Hepatocyte (in vitro differentiated cells): Measurements from ENCODE around the gene AUH. TPM values are rescaled to one million over a fixed set of nuclear protein-coding genes. Genes with fewer than 3 reads are reported as not detected.

Experiments used
- DNase-seq: peaks from one replicate; pipeline ENCODE4 v3.0.0-alpha.2; 2016; ENCODE audit warnings: low spot score
- H2AFZ ChIP-seq: fragments of 200-600 bp; sonication (generic); 2 replicates; pipeline ENCODE4 v1.6.0; 2016; ENCODE audit warnings: antibody characterized with exemption, mild to moderate bottlenecking
- H3K27ac ChIP-seq: fragments of 200-600 bp; sonication (generic); 2 replicates; pipeline ENCODE4 v1.5.1; 2016; ENCODE audit warnings: mild to moderate bottlenecking
- H3K27me3 ChIP-seq: fragments of 200-600 bp; sonication (generic); 2 replicates; pipeline ENCODE4 v1.6.1; 2016
- H3K36me3 ChIP-seq: fragments of 200-600 bp; sonication (generic); replicated peaks from 2 replicates; pipeline ENCODE4 v1.5.1; 2016; ENCODE audit warnings: low read depth; ENCODE audit not compliant: insufficient read depth
- H3K4me1 ChIP-seq: fragments of 200-600 bp; sonication (generic); 2 replicates; pipeline ENCODE4 v1.5.1; 2016; ENCODE audit warnings: mild to moderate bottlenecking, moderate library complexity; ENCODE audit not compliant: insufficient read depth
- H3K4me2 ChIP-seq: fragments of 200-600 bp; sonication (generic); 2 replicates; pipeline ENCODE4 v1.6.0; 2016
- H3K4me3 ChIP-seq: fragments of 200-600 bp; sonication (generic); 2 replicates; pipeline ENCODE4 v1.5.1; 2016; ENCODE audit warnings: mild to moderate bottlenecking
- H3K79me2 ChIP-seq: fragments of 200-600 bp; sonication (generic); 2 replicates; pipeline ENCODE4 v1.6.0; 2017; ENCODE audit warnings: mild to moderate bottlenecking
- H3K9me2 ChIP-seq: fragments of 200-600 bp; sonication (generic); replicated peaks from 2 replicates; pipeline ENCODE4 v1.6.0; 2017; ENCODE audit warnings: mild to moderate bottlenecking; ENCODE audit not compliant: insufficient read depth
- H3K9me3 ChIP-seq: fragments of 200-600 bp; sonication (generic); 2 replicates; pipeline ENCODE4 v1.5.1; 2016; ENCODE audit warnings: low read depth, mild to moderate bottlenecking
- H4K20me1 ChIP-seq: fragments of 200-600 bp; sonication (generic); 2 replicates; pipeline ENCODE4 v1.6.0; 2016; ENCODE audit warnings: mild to moderate bottlenecking; ENCODE audit not compliant: insufficient read depth, poor library complexity, severe bottlenecking
- CTCF ChIP-seq: fragments of 200-600 bp; sonication (generic); IDR thresholded peaks from 2 replicates; pipeline ENCODE4 v1.5.1; 2016; ENCODE audit warnings: antibody characterized with exemption, mild to moderate bottlenecking; ENCODE audit not compliant: poor library complexity
- EZH2 ChIP-seq: fragments of 200-600 bp; sonication (generic); IDR thresholded peaks from 2 replicates; pipeline ENCODE4 v1.6.1; 2016; ENCODE audit warnings: antibody characterized with exemption, mild to moderate bottlenecking, borderline replicate concordance
- EZH2phosphoT487 ChIP-seq: fragments of 200-600 bp; sonication (generic); IDR thresholded peaks from one replicate; pipeline ENCODE4 v1.6.1; 2018; ENCODE audit warnings: antibody characterized with exemption, mild to moderate bottlenecking, low read depth, moderate library complexity; ENCODE audit not compliant: unreplicated experiment, severe bottlenecking
- WGBS: methylation state at CpG from one replicate; pipeline ENCODE4 v1.1.6; 2016; ENCODE audit warnings: low lambda C conversion rate; ENCODE audit errors: missing lambda C conversion rate; 5-methylcytosine and 5-hydroxymethylcytosine counted together
- polyA plus RNA-seq: library from polyadenylated mRNA; unstranded; fragments of >200 nt; fragmentation: Nextera tagmentation; extraction: Ambion mirVana; gene quantifications from 2 replicates; pipeline ENCODE4 v1.2.1, GENCODE V29; 2016
- total RNA-seq: library from RNA; depleted of rRNA; stranded (reverse); fragments of >200 nt; gene quantifications from 2 replicates; pipeline ENCODE4 v1.2.3, GENCODE V29; 2014

The AUH gene
- total and polyA plus RNA-seq, 2 experiments from 2014 or later = 19.5 to 25.0 TPM

GRCh38 chr9:91212596-91213243, 149.0 kb downstream of the AUH start:
- H3K36me3 ChIP-seq = no peaks in the 10 kb centered on the region
- H3K9me3 ChIP-seq = no peaks in the 10 kb centered on the region
- H3K4me2 ChIP-seq = peak overlapping the region; percentile 34
- no peak for DNase-seq
- 87% methylated on average over 10 of the region's 10 CpGs for WGBS
- H3K4me3 ChIP-seq = no peak overlapping the region
- H3K79me2 ChIP-seq = no peaks in the 10 kb centered on the region
- no peak overlapping the region for H3K27ac ChIP-seq
- H4K20me1 ChIP-seq = no peaks in the 10 kb centered on the region
- TF ChIP-seq EZH2 = no peak
- no peak for TF ChIP-seq EZH2phosphoT487
- TF ChIP-seq CTCF = no peak
- H2AFZ ChIP-seq = no peak overlapping the region
- H3K27me3 ChIP-seq = no peaks in the 10 kb centered on the region
- peaks cover 19% of the 10 kb centered on the region for H3K4me1 ChIP-seq
- H3K9me2 ChIP-seq = no peaks in the 10 kb centered on the region

- H3K79me2 ChIP-seq = no peaks in the 10 kb centered on the region
- H4K20me1 ChIP-seq = no peaks in the 10 kb centered on the region
- peaks cover 19% of the 10 kb centered on the region for H3K4me1 ChIP-seq
- no peaks in the 10 kb centered on the region for H3K27me3 ChIP-seq
- no peaks in the 10 kb centered on the region for H3K9me3 ChIP-seq
- peak overlapping the region; percentile 18 for H3K27ac ChIP-seq
- H3K4me3 ChIP-seq = no peak overlapping the region
- H3K4me2 ChIP-seq = peak overlapping the region; percentile 34
- TF ChIP-seq CTCF (no peak), EZH2phosphoT487 (no peak), EZH2 (no peak)
- H3K9me2 ChIP-seq = no peaks in the 10 kb centered on the region
- DNase-seq = no peak
- WGBS = 74% methylated on average over 5 of the region's 5 CpGs
- H2AFZ ChIP-seq = no peak overlapping the region
- no peaks in the 10 kb centered on the region for H3K36me3 ChIP-seq
Measured at GRCh38 chr9:91211919-91212318, 149.8 kb downstream of the AUH start.

GRCh38 chr9:91211414-91211813, 150.3 kb downstream of the AUH start:
- TF ChIP-seq EZH2 (no peak), EZH2phosphoT487 (no peak), CTCF (no peak)
- DNase-seq = no peak
- H3K79me2 ChIP-seq = no peaks in the 10 kb centered on the region
- no peak overlapping the region for H2AFZ ChIP-seq
- H3K9me2 ChIP-seq = no peaks in the 10 kb centered on the region
- no peaks in the 10 kb centered on the region for H3K36me3 ChIP-seq
- H3K27ac ChIP-seq = no peak overlapping the region
- H3K27me3 ChIP-seq = no peaks in the 10 kb centered on the region
- 89% methylated on average over 7 of the region's 7 CpGs for WGBS
- no peaks in the 10 kb centered on the region for H3K9me3 ChIP-seq
- no peak overlapping the region for H3K4me3 ChIP-seq
- no peaks in the 10 kb centered on the region for H4K20me1 ChIP-seq
- H3K4me2 ChIP-seq = peak overlapping the region; percentile 34
- peaks cover 19% of the 10 kb centered on the region for H3K4me1 ChIP-seq

- Histone ChIP-seq H3K4me2 (no peak overlapping the region), H2AFZ (no peak overlapping the region), H3K79me2 (no peaks in the 10 kb centered on the region), H3K4me3 (no peak overlapping the region), H3K9me3 (no peaks in the 10 kb centered on the region), H3K4me1 (peaks cover 19% of the 10 kb centered on the region), H3K27me3 (no peaks in the 10 kb centered on the region), H4K20me1 (no peaks in the 10 kb centered on the region), H3K36me3 (no peaks in the 10 kb centered on the region), H3K9me2 (no peaks in the 10 kb centered on the region), H3K27ac (no peak overlapping the region)
- 94% methylated on average over 6 of the region's 6 CpGs for WGBS
- DNase-seq = no peak
- no peak for TF ChIP-seq EZH2phosphoT487
Measured at GRCh38 chr9:91210318-91210717, 151.4 kb downstream of the AUH start.
